Tibial artery (tissue), 4 donors: Measurements from ENCODE around the gene KIF26B.
"Not testable (repeated sequence)": the region's sequence is repeated elsewhere in the genome, so short reads cannot be mapped to it uniquely, and the experiment has no call there.

Source experiments
- DNase-seq, 2 donors: peaks; one replicate each; pipeline ENCODE4 v3.0.0-alpha.2; 2019
- H3K27ac ChIP-seq, 2 donors: fragments of 200-600 bp; sonication (generic) in 1 of 2; 1 replicate in 1 of 2; 2 replicates in 1 of 2; pipeline ENCODE4 v1.5.1; 2018 to 2019; ENCODE audit warnings: mild to moderate bottlenecking in 1 of 2
- H3K27me3 ChIP-seq, 2 donors: fragments of 200-600 bp; sonication (generic) in 1 of 2; one replicate each; pipeline versions ENCODE4 v1.5.1 to v1.6.0; 2016 to 2019
- H3K36me3 ChIP-seq, 3 donors: fragments of 200-600 bp; sonication (generic) in 2 of 3; one replicate each; pipeline ENCODE4 v1.5.1; 2016 to 2019; ENCODE audit warnings: mild to moderate bottlenecking in 2 of 3
- H3K4me1 ChIP-seq, 4 donors: fragments of 200-600 bp; sonication (generic) in 2 of 4; 1 replicate in 3 of 4; 2 replicates in 1 of 4; pipeline ENCODE4 v1.5.1; 2016 to 2019
- H3K4me3 ChIP-seq, 2 donors: fragments of 200-600 bp; sonication (generic) in 1 of 2; 1 replicate in 1 of 2; 2 replicates in 1 of 2; pipeline ENCODE4 v1.5.1; 2018 to 2019; ENCODE audit warnings: mild to moderate bottlenecking in 2 of 2
- H3K9me3 ChIP-seq, 3 donors: fragments of 200-600 bp; sonication (generic) in 1 of 3; one replicate each; pipeline ENCODE4 v1.5.1; 2016 to 2019
- intact Hi-C: fragments of 100-400 bp; cut with DNase I; formaldehyde crosslinking; loops from one replicate; pipeline ENCODE4 v1.15.0; 2023; ENCODE audit warnings: low total_unique reads
- TF ChIP-seq, protein P1 (sequence below), 2 experiments: fragments of 200-600 bp in 1 of 2; fragments of 450-650 bp in 1 of 2; IDR thresholded peaks; one replicate each; pipeline ENCODE4 v1.5.1; 2017 to 2019; ENCODE audit warnings: antibody characterized with exemption in 2 of 2, mild to moderate bottlenecking in 1 of 2, moderate library complexity in 1 of 2

KIF26B gene

DNA sequence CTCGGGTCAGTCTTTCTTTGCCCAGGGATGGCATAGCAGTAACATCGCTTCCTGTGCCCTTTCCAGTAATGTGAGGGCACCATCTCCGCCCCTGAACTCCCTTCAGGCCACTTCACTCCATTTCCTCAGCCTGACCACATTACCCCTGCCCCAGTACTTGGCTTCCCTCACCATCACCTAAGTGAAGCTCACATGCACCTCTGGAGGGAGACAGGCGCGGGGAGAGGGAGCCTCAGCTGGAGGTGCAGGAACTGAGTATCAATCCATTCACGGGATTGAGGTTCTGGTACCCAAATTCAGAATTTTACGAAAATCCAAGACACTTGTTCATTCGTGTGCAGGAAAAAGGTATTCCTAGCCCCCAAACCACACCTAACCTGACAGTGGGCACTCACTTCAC lies 540.4 kb downstream of the KIF26B start:
- Histone ChIP-seq H3K4me3 (no peak overlapping the region), H3K36me3 (no peaks in the 10 kb centered on the region), H3K27ac (no peak overlapping the region), H3K27me3 (no peaks in the 10 kb centered on the region), H3K9me3 (peaks cover 0 to 3% (median 0%) of the 10 kb centered on the region in 3 donors), H3K4me1 (no peaks in the 10 kb centered on the region)
- no peak for DNase-seq
- TF ChIP-seq, protein P1, sequence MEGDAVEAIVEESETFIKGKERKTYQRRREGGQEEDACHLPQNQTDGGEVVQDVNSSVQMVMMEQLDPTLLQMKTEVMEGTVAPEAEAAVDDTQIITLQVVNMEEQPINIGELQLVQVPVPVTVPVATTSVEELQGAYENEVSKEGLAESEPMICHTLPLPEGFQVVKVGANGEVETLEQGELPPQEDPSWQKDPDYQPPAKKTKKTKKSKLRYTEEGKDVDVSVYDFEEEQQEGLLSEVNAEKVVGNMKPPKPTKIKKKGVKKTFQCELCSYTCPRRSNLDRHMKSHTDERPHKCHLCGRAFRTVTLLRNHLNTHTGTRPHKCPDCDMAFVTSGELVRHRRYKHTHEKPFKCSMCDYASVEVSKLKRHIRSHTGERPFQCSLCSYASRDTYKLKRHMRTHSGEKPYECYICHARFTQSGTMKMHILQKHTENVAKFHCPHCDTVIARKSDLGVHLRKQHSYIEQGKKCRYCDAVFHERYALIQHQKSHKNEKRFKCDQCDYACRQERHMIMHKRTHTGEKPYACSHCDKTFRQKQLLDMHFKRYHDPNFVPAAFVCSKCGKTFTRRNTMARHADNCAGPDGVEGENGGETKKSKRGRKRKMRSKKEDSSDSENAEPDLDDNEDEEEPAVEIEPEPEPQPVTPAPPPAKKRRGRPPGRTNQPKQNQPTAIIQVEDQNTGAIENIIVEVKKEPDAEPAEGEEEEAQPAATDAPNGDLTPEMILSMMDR (IDR thresholded peaks at IDR 0.05) = no peak
- intact Hi-C loops = no loop called here

DNA sequence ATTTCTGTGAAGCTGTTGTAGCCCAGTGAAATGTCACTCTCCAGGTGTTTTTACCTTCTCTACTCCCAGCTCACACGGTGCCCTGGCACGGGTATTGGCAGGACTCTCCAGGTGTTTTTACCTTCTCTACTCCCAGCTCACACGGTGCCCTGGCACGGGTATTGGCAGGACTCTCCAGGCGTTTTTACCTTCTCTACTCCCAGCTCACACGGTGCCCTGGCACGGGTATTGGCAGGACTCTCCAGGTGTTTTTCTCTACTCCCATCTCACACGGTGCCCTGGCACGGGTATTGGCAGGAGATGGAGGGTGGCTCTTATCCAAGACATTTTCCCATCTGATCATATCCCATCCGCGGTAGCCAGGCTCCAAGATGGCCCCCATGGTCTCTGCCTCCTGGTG lies 540.9 kb downstream of the KIF26B start:
- H3K9me3 ChIP-seq, H3K4me1 ChIP-seq, H3K36me3 ChIP-seq, DNase-seq, H3K27me3 ChIP-seq, H3K27ac ChIP-seq, intact Hi-C loops, H3K4me3 ChIP-seq: not testable (repeated sequence)

DNA sequence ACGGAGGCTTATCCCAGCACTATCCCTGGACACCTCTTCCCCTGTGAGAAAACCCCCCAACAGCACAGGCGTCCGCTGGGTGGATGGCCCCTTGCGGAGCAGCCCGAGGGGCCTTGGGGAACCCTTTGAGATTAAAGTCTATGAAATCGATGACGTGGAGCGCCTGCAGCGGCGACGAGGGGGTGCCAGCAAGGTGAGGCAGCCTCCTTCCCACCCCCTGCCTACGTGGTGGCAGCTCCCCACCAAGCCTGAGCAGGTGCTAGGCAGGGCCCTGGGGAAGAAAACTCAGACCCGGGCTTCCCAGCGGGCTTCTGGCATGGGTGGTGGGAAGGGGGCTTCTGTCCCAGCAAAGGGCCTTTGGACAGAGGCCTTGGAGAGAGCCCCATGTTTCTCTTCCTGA lies 543.3 kb downstream of the KIF26B start:
- Histone ChIP-seq H3K4me3 (no peak overlapping the region), H3K9me3 (peaks cover 0 to 3% (median 0%) of the 10 kb centered on the region in 3 donors), H3K4me1 (no peaks in the 10 kb centered on the region), H3K36me3 (no peaks in the 10 kb centered on the region), H3K27ac (no peak overlapping the region), H3K27me3 (no peaks in the 10 kb centered on the region)
- intact Hi-C loops = no loop called here
- TF ChIP-seq, protein P1 (IDR thresholded peaks at IDR 0.05) = no peak
- DNase-seq = no peak

- Histone ChIP-seq H3K9me3 (peaks cover 0 to 3% (median 0%) of the 10 kb centered on the region in 3 donors), H3K27me3 (no peaks in the 10 kb centered on the region), H3K4me3 (no peak overlapping the region), H3K4me1 (no peaks in the 10 kb centered on the region), H3K27ac (no peak overlapping the region), H3K36me3 (no peaks in the 10 kb centered on the region)
- no peak for DNase-seq
- intact Hi-C loops = no loop called here
- TF ChIP-seq, protein P1 (IDR thresholded peaks at IDR 0.05) = no peak
These were observed 544.1 kb downstream of the KIF26B start for GRCh38 chr1:245698860-245699259.

DNA sequence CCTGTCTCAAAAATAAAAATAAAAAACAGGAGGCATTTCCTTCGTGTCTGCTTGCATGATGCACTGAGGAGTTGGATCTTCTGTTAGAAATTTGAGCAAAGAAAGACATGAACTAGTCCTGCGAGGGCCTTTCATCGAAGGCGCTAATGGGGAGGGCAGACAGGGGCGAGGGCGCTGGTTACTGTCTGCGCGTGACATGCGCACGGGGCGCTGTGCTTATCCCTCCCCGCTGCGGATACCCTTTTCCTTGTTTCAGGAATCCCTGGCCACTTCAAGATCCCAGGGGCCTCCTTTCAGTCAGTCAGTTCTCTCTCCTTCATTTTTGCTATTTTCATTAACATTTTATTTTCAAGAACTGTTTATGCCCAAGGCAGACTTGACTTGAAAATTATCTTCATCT lies 545.8 kb downstream of the KIF26B start:
- DNase-seq = no peak
- Histone ChIP-seq H3K4me1 (no peaks in the 10 kb centered on the region), H3K9me3 (peaks cover 0 to 4% (median 0%) of the 10 kb centered on the region in 3 donors), H3K27me3 (no peaks in the 10 kb centered on the region), H3K27ac (no peak overlapping the region), H3K36me3 (no peaks in the 10 kb centered on the region), H3K4me3 (no peak overlapping the region)
- intact Hi-C loops = no loop called here
- TF ChIP-seq, protein P1 (IDR thresholded peaks at IDR 0.05) = no peak

GRCh38 chr1:245701631-245702030 lies 546.8 kb downstream of the KIF26B start:
- intact Hi-C loops = no loop called here
- Histone ChIP-seq H3K27me3 (no peaks in the 10 kb centered on the region), H3K9me3 (peaks cover 0 to 4% (median 0%) of the 10 kb centered on the region in 3 donors), H3K4me1 (no peaks in the 10 kb centered on the region), H3K27ac (no peak overlapping the region), H3K4me3 (no peak overlapping the region), H3K36me3 (no peaks in the 10 kb centered on the region)
- TF ChIP-seq, protein P1 (IDR thresholded peaks at IDR 0.05) = no peak
- DNase-seq = peak in 1 of 2 donors; percentile 49
